Stomach (tissue), 4 donors: ENCODE measurements around the gene CLRN3.

Experiments used
- CTCF ChIP-seq, 7 experiments: fragments of 450-650 bp in 4 of 7; fragments of 200-600 bp in 3 of 7; sonication (generic) in 3 of 7; IDR thresholded peaks; one replicate each; pipeline ENCODE4 v1.5.1; 2016 to 2019; ENCODE audit warnings: antibody characterized with exemption in 7 of 7, control low read depth in 2 of 7, mild to moderate bottlenecking in 1 of 7
- EP300 ChIP-seq: sonication (generic); formaldehyde crosslinking; IDR thresholded peaks from one replicate; pipeline ENCODE4 v1.6.1; 2017; ENCODE audit warnings: antibody characterized with exemption
- POLR2A ChIP-seq, 4 donors: fragments of 450-650 bp; IDR thresholded peaks; one replicate each; pipeline ENCODE4 v1.6.1; 2016; ENCODE audit warnings: antibody characterized with exemption in 4 of 4, control low read depth in 2 of 4, mild to moderate bottlenecking in 1 of 4, moderate library complexity in 1 of 4

DNA sequence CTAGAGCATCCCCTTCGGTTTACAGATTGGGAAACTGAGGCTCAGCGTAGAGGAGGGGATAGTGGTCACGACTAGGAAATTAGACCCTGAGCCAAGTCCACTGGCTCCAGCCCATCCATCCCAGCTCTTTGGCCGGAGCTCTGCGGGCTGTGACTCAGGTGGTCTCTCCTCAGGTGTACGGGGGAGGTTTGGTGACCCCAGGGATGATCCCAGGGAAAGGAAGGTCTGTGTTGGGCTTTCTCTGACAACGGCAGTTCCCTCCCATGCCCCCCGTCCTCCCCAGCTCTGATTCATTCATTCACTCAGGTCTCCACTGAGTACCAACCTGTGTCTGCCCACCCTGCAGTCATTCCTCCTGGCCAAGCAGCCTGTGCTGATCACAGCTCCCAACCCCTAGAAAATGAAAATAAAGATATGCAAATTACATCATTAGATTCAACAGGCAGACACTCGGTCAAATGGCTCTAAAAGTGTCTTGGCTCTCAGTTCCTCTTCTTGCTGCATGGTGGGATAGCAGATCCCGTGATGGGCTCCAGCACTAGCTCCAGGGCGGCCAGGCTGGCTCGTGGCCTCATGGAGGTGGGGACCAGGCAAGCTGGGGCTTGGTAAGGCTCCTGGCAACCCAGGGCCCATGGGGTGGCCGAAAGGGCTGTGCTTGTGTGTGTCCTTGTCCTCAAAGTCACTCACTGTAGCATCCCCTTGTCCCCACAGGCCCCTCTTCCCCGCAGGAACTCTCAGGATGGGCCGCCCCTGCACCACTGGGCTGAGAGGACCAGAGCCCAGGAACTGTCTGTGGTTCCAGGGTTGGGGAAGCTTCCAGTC lies 37.8 kb downstream of the CLRN3 start:
- TF ChIP-seq CTCF (IDR thresholded peaks at IDR 0.05) (no peak), POLR2A (IDR thresholded peaks at IDR 0.05) (no peak), EP300 (no peak)
